Natural killer cell treated with Interleukin-12 subunit alpha and Interleukin-12 subunit beta and Interleukin-15 and Interleukin-18, amount 100 ng/mL, for 72 hours (primary cell): ENCODE results near the gene MALRD1. TPM values are rescaled to one million over a fixed set of nuclear protein-coding genes. Genes with fewer than 3 reads are reported as not detected.

Source experiments
- ATAC-seq, 2 donors: fragments of 150-1000 bp; cut with Tn5 transposase in 1 of 2; sonication (Bioruptor Pico), chemical (Tn5 transposase) in 1 of 2; 2 replicates each; pipeline ENCODE4 v1.10.0; 2021
- DNase-seq: peaks from one replicate; pipeline ENCODE4 v3.0.0; 2022; ENCODE audit warnings: low spot score
- H3K27ac Mint-ChIP-seq, 2 donors: 1 replicate in 1 of 2; 2 replicates in 1 of 2; pipeline ENCODE4 v1.8.0; 2022; ENCODE audit warnings: mixed read lengths in 2 of 2, mild to moderate bottlenecking in 1 of 2, moderate library complexity in 1 of 2
- H3K27me3 Mint-ChIP-seq, 2 donors: 1 replicate in 1 of 2; 2 replicates in 1 of 2; pipeline ENCODE4 v1.8.0; 2022; ENCODE audit warnings: mixed read lengths in 2 of 2
- H3K36me3 Mint-ChIP-seq: one replicate; pipeline ENCODE4 v1.8.0; 2022; ENCODE audit warnings: mixed read lengths
- H3K4me1 Mint-ChIP-seq, 2 donors: 1 replicate in 1 of 2; 2 replicates in 1 of 2; pipeline ENCODE4 v1.8.0; 2022; ENCODE audit warnings: low read depth in 2 of 2, mixed read lengths in 2 of 2, mild to moderate bottlenecking in 1 of 2
- H3K4me3 Mint-ChIP-seq: one replicate; pipeline ENCODE4 v1.8.0; 2022; ENCODE audit warnings: mixed read lengths
- H3K9me3 Mint-ChIP-seq: 2 replicates; pipeline ENCODE4 v1.8.0; 2022; ENCODE audit warnings: mixed read lengths
- total RNA-seq, 2 donors: library from RNA; stranded (reverse); gene quantifications; one replicate each; pipeline ENCODE4 v1.2.3, GENCODE V29; 2022

The MALRD1 gene
- total RNA-seq, 2 donors from 2014 or later, result 0.39 TPM; not detected in 1

DNA sequence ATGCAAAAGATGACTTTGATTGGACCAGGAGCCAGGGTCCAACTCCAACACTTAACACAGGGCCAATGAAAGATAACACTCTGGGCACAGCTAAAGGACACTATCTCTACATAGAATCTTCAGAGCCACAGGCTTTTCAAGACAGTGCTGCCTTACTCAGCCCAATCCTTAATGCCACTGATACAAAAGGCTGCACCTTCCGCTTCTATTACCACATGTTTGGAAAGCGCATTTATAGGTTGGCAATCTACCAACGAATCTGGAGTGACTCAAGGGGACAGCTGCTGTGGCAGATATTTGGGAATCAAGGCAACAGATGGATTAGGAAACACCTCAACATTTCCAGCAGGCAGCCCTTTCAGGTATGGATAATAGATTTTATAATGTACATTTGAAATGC lies 160.7 kb downstream of the MALRD1 start:
- no peaks in the 10 kb centered on the region for H3K36me3 Mint-ChIP-seq
- DNase-seq (no peak), ATAC-seq (no peak)
- no peak overlapping the region for H3K4me3 Mint-ChIP-seq
- no peak overlapping the region for H3K27ac Mint-ChIP-seq
- H3K27me3 Mint-ChIP-seq, result no peaks in the 10 kb centered on the region
- H3K9me3 Mint-ChIP-seq, result peaks cover 8% of the 10 kb centered on the region
- H3K4me1 Mint-ChIP-seq, result no peaks in the 10 kb centered on the region

DNA sequence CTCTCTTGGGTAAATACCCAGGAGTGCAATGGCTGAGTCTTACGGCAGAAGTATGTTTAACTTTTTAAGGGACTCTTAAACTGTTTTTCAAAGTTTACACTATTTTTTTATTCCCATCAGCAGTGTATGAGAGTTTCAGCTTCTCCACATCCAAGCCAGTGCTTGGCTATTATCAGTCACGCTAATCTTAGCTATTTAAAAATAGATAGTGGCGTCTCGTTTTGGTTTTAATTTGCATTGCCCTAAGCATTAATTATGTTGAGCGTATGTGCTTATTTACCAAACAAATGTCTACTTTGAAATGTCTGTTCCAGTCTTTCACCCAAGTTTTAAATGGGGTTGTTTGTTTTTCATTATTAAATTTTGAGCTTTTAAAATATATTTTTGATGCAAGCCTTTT lies 164.0 kb downstream of the MALRD1 start:
- Mint-ChIP-seq H3K9me3 (peaks cover 10% of the 10 kb centered on the region), H3K27me3 (no peaks in the 10 kb centered on the region), H3K27ac (no peak overlapping the region), H3K4me3 (no peak overlapping the region), H3K4me1 (no peaks in the 10 kb centered on the region), H3K36me3 (no peaks in the 10 kb centered on the region)
- no peak for ATAC-seq
- no peak for DNase-seq

DNA sequence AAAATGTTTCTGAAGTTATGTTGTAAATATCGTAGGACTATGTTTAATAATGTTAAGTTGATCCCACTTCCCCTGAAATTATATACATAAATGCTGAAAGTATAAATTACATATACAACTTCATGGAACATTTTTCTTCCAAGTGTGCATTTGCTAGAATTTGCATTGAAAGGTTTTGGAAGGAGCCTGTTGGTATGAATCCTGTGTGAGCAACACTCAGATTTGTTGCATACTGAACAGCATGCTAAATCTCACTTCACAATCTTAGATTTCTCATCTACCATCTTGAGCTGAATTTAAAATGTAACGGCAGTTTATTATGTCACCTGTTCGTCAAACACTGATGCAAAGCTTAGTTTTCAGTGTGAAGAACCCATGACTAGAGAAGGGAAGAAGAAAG lies 172.6 kb downstream of the MALRD1 start:
- Mint-ChIP-seq H3K27ac (no peak overlapping the region), H3K9me3 (peaks cover 16% of the 10 kb centered on the region), H3K4me3 (no peak overlapping the region), H3K27me3 (no peaks in the 10 kb centered on the region), H3K36me3 (no peaks in the 10 kb centered on the region), H3K4me1 (no peaks in the 10 kb centered on the region)
- ATAC-seq (no peak), DNase-seq (no peak)

DNA sequence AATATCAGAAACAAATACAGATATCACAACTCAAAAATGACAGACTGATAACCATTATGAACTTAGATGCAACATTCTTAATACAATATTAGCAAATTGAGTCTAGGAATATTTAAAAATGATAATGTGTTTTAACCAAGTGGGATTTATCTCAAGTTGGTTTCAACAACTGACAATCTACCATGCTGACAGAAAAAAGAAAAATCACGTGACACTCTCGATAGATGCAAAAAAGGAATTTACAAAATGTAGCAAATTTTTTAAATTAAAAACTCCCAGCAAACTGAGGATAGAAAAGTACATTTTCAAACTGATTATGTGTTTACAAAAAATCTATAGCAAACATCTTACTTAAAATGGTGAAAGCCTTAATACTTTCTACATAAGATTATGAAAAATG lies 177.4 kb downstream of the MALRD1 start:
- ATAC-seq, result no peak

DNA sequence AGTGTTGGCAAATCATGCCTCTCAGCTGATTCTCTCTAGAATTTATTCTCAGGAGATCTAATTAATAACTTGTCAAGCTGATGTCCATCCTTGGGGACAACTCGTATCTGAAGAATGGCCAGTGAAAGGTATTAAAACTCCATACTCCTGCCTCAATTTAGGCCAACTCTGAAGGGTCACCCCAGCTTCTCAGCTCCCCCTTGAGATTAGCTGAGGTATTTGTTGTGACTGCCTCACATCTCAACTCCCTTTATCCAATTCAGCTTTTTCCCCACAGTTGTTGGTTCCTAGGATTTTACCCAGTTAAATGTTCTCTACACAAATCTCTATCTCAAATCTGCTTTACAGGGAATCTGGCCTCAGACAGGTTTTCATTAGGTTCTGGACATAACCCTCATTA lies 182.4 kb downstream of the MALRD1 start:
- H3K36me3 Mint-ChIP-seq, result no peaks in the 10 kb centered on the region
- peaks cover 4% of the 10 kb centered on the region for H3K9me3 Mint-ChIP-seq
- H3K4me3 Mint-ChIP-seq, result no peak overlapping the region
- ATAC-seq, result no peak
- DNase-seq, result no peak
- H3K27me3 Mint-ChIP-seq, result no peaks in the 10 kb centered on the region
- no peaks in the 10 kb centered on the region for H3K4me1 Mint-ChIP-seq
- no peak overlapping the region for H3K27ac Mint-ChIP-seq

More for the DNA sequence above, 177.4 kb downstream of the MALRD1 start:
- H3K9me3 Mint-ChIP-seq, result peaks cover 5% of the 10 kb centered on the region
- no peaks in the 10 kb centered on the region for H3K4me1 Mint-ChIP-seq
- H3K36me3 Mint-ChIP-seq, result no peaks in the 10 kb centered on the region
- H3K27ac Mint-ChIP-seq, result no peak overlapping the region
- DNase-seq, result no peak
- H3K4me3 Mint-ChIP-seq, result no peak overlapping the region
- no peaks in the 10 kb centered on the region for H3K27me3 Mint-ChIP-seq

DNA sequence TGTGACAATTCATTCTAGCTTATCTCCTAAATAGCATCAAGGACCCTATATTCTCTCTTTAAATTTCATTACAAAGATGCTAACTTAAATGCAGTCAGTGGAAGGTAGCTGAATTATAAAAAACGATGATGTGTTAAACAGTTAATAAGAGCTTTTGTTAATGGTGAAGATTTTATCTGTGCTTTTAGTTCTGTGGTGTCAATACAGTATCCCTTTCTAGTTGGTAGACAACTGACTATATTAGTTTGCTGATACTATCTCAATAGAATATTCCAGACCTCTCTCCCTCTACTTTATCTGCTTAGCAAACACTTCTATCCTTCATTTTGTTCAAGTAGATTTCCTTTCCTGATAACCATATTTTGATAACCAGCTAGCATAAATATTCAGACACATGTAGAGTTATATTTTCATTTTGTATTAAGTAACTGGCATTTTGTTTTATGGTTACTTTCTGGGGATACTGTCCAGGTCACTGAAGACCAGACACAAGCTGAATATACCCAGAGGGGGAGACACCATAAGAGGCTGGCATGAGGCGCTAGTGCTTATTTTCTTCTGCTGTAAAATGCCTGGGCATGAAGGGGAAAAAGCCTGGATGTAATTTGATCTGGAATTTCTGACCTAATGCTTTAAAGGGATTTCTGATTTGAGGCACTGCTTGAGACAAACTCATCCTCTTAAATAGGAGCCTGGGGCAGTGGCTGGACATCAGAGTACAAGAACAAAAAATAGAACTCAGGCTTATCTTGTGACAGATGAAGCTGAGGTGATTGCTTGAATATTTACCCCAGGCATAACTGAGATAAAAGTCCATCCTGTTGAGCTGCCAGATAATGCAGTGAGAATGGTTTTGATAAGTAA lies 197.5 kb downstream of the MALRD1 start:
- Mint-ChIP-seq H3K4me3 (no peak overlapping the region), H3K27me3 (no peaks in the 10 kb centered on the region), H3K4me1 (no peaks in the 10 kb centered on the region), H3K36me3 (no peaks in the 10 kb centered on the region), H3K27ac (no peak overlapping the region), H3K9me3 (peaks cover 6% of the 10 kb centered on the region)
- DNase-seq, result no peak
- no peak for ATAC-seq

DNA sequence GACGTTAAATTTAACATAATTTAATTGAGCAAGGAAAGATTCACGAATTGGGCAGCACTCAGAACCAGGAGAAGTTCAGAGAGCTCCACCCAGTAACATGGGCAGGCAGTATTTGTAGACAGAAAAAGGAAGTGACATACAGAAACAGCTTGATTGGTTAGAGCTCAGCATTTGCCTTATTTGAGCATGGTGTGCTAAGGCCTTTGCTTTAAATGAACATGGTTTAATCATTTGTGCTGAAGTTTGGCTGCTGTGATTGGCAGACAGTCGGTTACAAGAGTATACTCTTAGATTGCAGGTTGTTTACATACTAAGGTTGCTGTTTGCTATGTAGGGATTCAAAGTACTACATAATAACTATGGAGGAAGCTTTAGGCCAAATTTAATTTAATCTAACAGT lies 199.2 kb downstream of the MALRD1 start:
- H3K27ac Mint-ChIP-seq, result no peak overlapping the region
- no peak for DNase-seq
- no peak overlapping the region for H3K4me3 Mint-ChIP-seq
- peaks cover 4% of the 10 kb centered on the region for H3K9me3 Mint-ChIP-seq
- no peak for ATAC-seq
- H3K4me1 Mint-ChIP-seq, result no peaks in the 10 kb centered on the region
- H3K27me3 Mint-ChIP-seq, result no peaks in the 10 kb centered on the region
- H3K36me3 Mint-ChIP-seq, result no peaks in the 10 kb centered on the region

DNA sequence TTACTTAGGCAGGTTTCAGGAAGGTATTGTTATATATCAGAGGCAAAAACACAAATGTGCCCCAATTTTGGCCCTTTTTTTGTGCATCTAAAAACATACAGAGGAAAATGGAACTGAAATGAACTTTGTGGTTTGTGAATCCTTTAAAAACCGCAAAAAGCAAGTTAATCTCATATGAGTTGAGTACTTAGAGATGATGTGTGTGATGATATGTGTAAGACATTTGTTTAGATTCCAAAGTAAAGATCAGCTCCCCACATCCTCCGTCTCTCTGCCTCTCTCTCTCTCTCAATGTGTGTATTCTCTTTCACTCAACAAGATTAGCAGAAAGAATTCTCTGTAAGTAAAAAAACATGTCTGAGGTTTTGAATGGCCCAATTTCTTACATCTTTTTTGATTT lies 201.9 kb downstream of the MALRD1 start:
- H3K4me1 Mint-ChIP-seq, result no peaks in the 10 kb centered on the region
- ATAC-seq (no peak), DNase-seq (no peak)
- H3K27me3 Mint-ChIP-seq, result no peaks in the 10 kb centered on the region
- H3K27ac Mint-ChIP-seq, result no peak overlapping the region
- H3K9me3 Mint-ChIP-seq, result peaks cover 9% of the 10 kb centered on the region
- H3K36me3 Mint-ChIP-seq, result no peaks in the 10 kb centered on the region
- H3K4me3 Mint-ChIP-seq, result no peak overlapping the region

DNA sequence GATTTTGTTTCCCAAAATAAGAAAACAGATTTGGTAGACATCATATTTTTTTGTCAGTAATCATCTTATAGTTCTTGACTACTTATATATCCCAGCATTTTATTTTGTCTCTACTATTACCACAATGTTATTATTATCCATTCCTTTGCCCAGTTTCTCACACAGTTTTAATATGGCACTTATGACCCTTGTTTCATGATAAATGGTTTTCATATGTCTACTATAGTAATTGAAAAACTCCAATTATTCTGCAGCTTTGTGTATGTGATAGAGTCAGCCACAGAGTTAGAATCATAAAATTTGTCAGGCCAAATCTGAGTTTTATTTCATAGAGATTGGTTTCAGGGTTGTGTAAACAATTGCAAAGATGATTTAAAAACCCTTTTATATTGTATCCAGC lies 203.9 kb downstream of the MALRD1 start:
- Mint-ChIP-seq H3K4me1 (no peaks in the 10 kb centered on the region), H3K27me3 (no peaks in the 10 kb centered on the region), H3K4me3 (no peak overlapping the region)

DNA sequence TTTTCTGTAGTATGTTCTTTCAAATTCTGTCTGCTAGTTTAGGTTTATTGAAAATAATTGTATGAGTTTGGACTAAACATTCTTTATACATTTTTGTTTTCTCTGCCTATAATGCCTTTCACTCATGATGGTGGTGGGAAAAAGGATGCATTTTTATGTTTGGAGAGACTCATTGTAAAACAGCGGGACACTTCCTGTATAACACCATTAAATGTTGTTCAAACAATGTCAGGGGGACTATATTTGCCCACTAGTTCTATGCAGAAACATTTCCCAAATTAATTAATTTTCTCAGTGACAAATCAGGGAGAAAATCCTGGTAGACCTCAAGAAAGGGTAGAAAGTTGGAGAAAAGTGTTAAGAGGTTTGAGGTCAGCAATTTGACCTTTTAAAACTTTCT lies 207.7 kb downstream of the MALRD1 start:
- Mint-ChIP-seq H3K4me1 (no peaks in the 10 kb centered on the region), H3K27me3 (no peaks in the 10 kb centered on the region)

More for the DNA sequence above, 203.9 kb downstream of the MALRD1 start:
- Mint-ChIP-seq H3K27ac (no peak overlapping the region), H3K9me3 (peaks cover 12% of the 10 kb centered on the region), H3K36me3 (no peaks in the 10 kb centered on the region)
- ATAC-seq (no peak), DNase-seq (no peak)

DNA sequence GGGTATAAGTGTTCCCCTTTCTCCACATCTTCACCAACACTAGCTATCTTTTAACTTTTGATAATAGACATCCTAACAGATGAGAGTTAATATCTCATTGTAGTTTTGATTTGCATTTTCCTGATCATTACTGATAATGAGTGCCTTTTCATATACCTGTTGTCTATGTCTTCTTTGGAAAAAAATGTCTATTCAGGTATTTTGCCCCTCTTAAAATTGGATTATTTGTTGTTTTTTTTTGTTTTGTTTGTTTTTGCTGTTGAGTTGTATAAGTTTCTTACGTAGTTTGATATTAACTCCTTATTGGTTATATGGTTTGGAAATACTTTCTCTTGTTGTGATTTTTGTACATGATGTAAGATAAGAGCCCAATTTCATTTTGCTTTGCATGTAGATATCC lies 214.7 kb downstream of the MALRD1 start:
- Mint-ChIP-seq H3K27ac (no peak overlapping the region), H3K4me3 (no peak overlapping the region), H3K27me3 (no peaks in the 10 kb centered on the region), H3K36me3 (no peaks in the 10 kb centered on the region), H3K4me1 (no peaks in the 10 kb centered on the region), H3K9me3 (peaks cover 14% of the 10 kb centered on the region)
- ATAC-seq (no peak), DNase-seq (no peak)

More for the DNA sequence above, 207.7 kb downstream of the MALRD1 start:
- H3K27ac Mint-ChIP-seq, result no peak overlapping the region
- H3K9me3 Mint-ChIP-seq, result peaks cover 12% of the 10 kb centered on the region
- ATAC-seq (no peak), DNase-seq (no peak)
- no peaks in the 10 kb centered on the region for H3K36me3 Mint-ChIP-seq
- H3K4me3 Mint-ChIP-seq, result no peak overlapping the region

DNA sequence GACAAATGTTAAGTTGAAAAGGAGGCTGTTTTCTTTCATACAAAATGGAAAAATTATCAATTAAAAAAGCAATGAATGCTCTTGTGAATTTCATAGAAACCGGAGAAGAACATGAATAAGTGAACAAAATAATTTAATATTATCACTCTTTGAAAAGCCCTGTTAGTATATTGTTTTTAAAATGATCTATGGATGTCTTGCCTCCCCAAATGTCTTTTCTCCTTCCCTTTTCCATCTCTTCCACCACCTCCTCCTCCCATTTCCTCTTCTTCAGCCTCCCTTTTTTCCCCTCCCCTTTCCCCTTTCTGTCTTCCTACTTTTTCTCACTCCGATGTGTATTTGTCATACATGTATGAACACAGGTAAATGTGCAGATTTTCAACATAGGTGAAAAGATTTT lies 234.7 kb downstream of the MALRD1 start:
- Mint-ChIP-seq H3K4me1 (no peaks in the 10 kb centered on the region), H3K9me3 (peaks cover 20% of the 10 kb centered on the region), H3K27me3 (no peaks in the 10 kb centered on the region)

DNA sequence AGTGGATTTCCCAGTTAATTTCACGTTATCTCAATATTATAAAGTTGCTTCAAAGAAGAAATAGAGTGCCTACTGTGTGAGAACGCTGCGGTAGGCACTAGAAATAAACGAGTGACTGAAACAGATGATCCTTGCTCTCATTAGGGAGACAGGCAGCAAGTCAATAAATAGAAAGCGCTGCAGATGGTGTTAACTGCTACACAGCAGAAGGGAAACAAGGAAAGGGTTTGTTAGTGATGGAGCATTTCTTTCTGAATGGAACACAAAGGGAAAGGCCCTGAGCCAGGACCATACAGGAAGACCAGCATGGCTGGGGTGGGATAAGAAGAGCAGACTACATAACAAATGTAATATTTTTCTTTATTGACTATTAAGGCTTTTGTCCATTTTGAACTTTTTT lies 235.2 kb downstream of the MALRD1 start:
- H3K9me3 Mint-ChIP-seq, result peaks cover 21% of the 10 kb centered on the region
- H3K27me3 Mint-ChIP-seq, result no peaks in the 10 kb centered on the region
- DNase-seq, result no peak
- H3K36me3 Mint-ChIP-seq, result no peaks in the 10 kb centered on the region
- H3K4me1 Mint-ChIP-seq, result no peaks in the 10 kb centered on the region
- no peak for ATAC-seq
- H3K4me3 Mint-ChIP-seq, result no peak overlapping the region
- H3K27ac Mint-ChIP-seq, result no peak overlapping the region

More for the DNA sequence above, 234.7 kb downstream of the MALRD1 start:
- no peak overlapping the region for H3K27ac Mint-ChIP-seq
- H3K4me3 Mint-ChIP-seq, result no peak overlapping the region
- ATAC-seq, result no peak
- no peak for DNase-seq
- H3K36me3 Mint-ChIP-seq, result no peaks in the 10 kb centered on the region

DNA sequence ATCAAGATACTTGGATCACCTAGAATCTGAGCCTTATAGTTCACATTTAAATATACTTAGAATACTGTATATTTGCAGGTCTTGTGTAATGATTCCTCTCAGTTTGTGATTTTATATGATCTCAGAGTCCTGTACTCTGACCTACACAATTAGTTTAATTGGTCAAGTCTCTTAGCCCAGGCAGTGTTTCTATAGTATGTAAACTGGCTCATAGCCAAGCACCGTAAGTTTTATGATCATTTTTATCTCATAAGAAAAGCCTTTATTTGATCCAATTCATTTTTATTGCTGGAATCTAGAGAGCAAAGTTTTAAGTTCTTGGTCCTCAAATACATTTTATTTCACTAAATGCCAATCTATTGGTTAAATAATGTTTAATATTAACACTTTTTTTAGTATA lies 242.2 kb downstream of the MALRD1 start:
- H3K4me1 Mint-ChIP-seq, result no peaks in the 10 kb centered on the region
- ATAC-seq (no peak), DNase-seq (no peak)
- no peaks in the 10 kb centered on the region for H3K36me3 Mint-ChIP-seq
- H3K27me3 Mint-ChIP-seq, result no peaks in the 10 kb centered on the region
- no peak overlapping the region for H3K27ac Mint-ChIP-seq
- peaks cover 10% of the 10 kb centered on the region for H3K9me3 Mint-ChIP-seq
- no peak overlapping the region for H3K4me3 Mint-ChIP-seq

DNA sequence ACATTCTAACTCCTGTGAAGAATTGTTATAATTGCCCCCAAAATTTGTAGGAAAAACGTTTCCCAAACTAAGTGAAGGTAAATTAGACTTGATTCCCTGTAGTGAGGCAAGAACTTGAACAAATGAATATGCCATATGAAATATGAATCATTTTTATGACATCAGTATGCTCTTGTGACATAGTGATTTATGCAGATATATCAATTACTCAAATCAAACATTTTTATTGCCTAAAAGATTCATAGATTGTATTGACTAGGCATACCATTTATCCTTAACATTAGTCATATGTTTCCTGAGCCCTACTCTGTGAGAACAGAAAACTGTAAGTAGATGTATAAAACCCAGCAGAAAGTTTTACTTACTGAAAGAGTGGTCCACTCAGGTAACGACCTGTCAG lies 245.6 kb downstream of the MALRD1 start:
- Mint-ChIP-seq H3K27me3 (no peaks in the 10 kb centered on the region), H3K4me1 (no peaks in the 10 kb centered on the region), H3K4me3 (no peak overlapping the region), H3K36me3 (no peaks in the 10 kb centered on the region), H3K27ac (no peak overlapping the region), H3K9me3 (peaks cover 5% of the 10 kb centered on the region)
- DNase-seq, result no peak
- ATAC-seq, result no peak
